Panc1 (cell line): Measurements from ENCODE around the gene NANOS2. TPM values are rescaled to one million over a fixed set of nuclear protein-coding genes. Genes with fewer than 3 reads are reported as not detected.

Experiments used
- ATAC-seq: fragments of 200-7000 bp; cut with Tn5 transposase; 2 replicates; pipeline ENCODE4 v1.9.1; 2020; ENCODE audit warnings: mild to moderate bottlenecking, moderate library complexity
- BruUV-seq: library from RNA; stranded (reverse); fragments of 400-500 nt; replicated peaks from 2 replicates; lab custom pipeline; 2021; lab: Mats Ljungman, UMichigan
- CTCF ChIA-PET: fragments of 300-600 bp; sonication (Branson Sonifier 250); formaldehyde crosslinking; loops from one replicate; lab custom pipeline; 2022; ENCODE audit warnings: antibody characterized with exemption; lab: Charles Lee
- POLR2A ChIA-PET: fragments of 300-600 bp; sonication (Branson Sonifier 250); formaldehyde crosslinking; loops from one replicate; lab custom pipeline; 2022; ENCODE audit warnings: antibody characterized with exemption; lab: Charles Lee
- DNase-seq: peaks from one replicate; pipeline ENCODE4 v3.0.0-alpha.2; 2010; ENCODE audit warnings: low read depth, low spot score
- H3K27ac ChIP-seq: 2 replicates; pipeline ENCODE4 v1.5.1; 2011; ENCODE audit warnings: mild to moderate bottlenecking, low read length, inconsistent platforms
- H3K27me3 ChIP-seq: fragments of 200-500 bp; sonication (Bioruptor generic); 2 replicates; pipeline ENCODE4 v1.6.0; 2014; ENCODE audit warnings: low read length, inconsistent platforms; ENCODE audit not compliant: control insufficient read depth, insufficient read depth
- H3K36me3 ChIP-seq: fragments of 200-500 bp; sonication (Bioruptor generic); 2 replicates; pipeline ENCODE4 v1.5.1; 2014; ENCODE audit warnings: inconsistent platforms, mild to moderate bottlenecking, low read length, moderate library complexity; ENCODE audit not compliant: control insufficient read depth, insufficient read depth
- H3K4me1 ChIP-seq: 2 replicates; pipeline ENCODE4 v1.5.1; 2011; ENCODE audit warnings: inconsistent platforms, mild to moderate bottlenecking, low read length, moderate library complexity; ENCODE audit not compliant: control insufficient read depth, insufficient read depth
- H3K4me3 ChIP-seq, 2 experiments: 2 replicates each; pipeline ENCODE4 v1.5.1; 2011 to 2012; ENCODE audit warnings: low read depth in 2 of 2, low read length in 2 of 2, mild to moderate bottlenecking in 2 of 2, inconsistent platforms in 1 of 2, moderate library complexity in 1 of 2
- H3K9me3 ChIP-seq: fragments of 200-500 bp; sonication (Bioruptor generic); 2 replicates; pipeline ENCODE4 v1.5.1; 2014; ENCODE audit warnings: low read depth, mild to moderate bottlenecking, inconsistent platforms, low read length, moderate library complexity; ENCODE audit not compliant: control insufficient read depth, insufficient read depth
- CTCF ChIP-seq: fragments of 450-650 bp; IDR thresholded peaks from 2 replicates; pipeline ENCODE4 v1.5.1; 2017; ENCODE audit warnings: mild to moderate bottlenecking
- POLR2AphosphoS5 ChIP-seq: IDR thresholded peaks from 2 replicates; pipeline ENCODE4 v1.6.1; 2012; ENCODE audit warnings: mild to moderate bottlenecking, low read depth, low read length, moderate library complexity
- REST ChIP-seq, 2 experiments: IDR thresholded peaks; 2 replicates each; pipeline ENCODE4 v1.6.1; 2011 to 2012; ENCODE audit warnings: low read depth in 2 of 2, control low read depth in 1 of 2, low read length in 1 of 2, mild to moderate bottlenecking in 1 of 2, moderate library complexity in 1 of 2; ENCODE audit not compliant: insufficient read depth in 1 of 2
- SIN3A ChIP-seq: IDR thresholded peaks from 2 replicates; pipeline ENCODE4 v1.6.1; 2012; ENCODE audit warnings: low read depth, mild to moderate bottlenecking, low read length, moderate library complexity, borderline replicate concordance; ENCODE audit not compliant: insufficient read depth
- TCF7L2 ChIP-seq: IDR thresholded peaks from 2 replicates; pipeline ENCODE4 v1.6.1; 2011; ENCODE audit warnings: mild to moderate bottlenecking, low read depth, low read length, inconsistent platforms
- in situ Hi-C: cut with HindIII; loops from 2 replicates; pipeline ENCODE4 v1.10.0; 2016; ENCODE audit warnings: low sequenced_read_pairs, low pct_unique_long_range_greater_than_20kb
- intact Hi-C: fragments of 100-400 bp; cut with micrococcal nuclease; formaldehyde crosslinking; loops from one replicate; pipeline ENCODE4 v1.10.0; 2022; ENCODE audit not compliant: unreplicated experiment
- total RNA-seq: library from RNA; stranded (reverse); gene quantifications from one replicate; pipeline ENCODE4 v1.2.1, GENCODE V29; 2021; ENCODE audit not compliant: unreplicated experiment

The NANOS2 gene
- total RNA-seq, 1 experiment from 2014 or later: not detected

GRCh38 chr19:45881082-45881908, 33.3 kb downstream of the NANOS2 start:
- ATAC-seq (no peak), DNase-seq (no peak)
- Histone ChIP-seq H3K36me3 (no peaks in the 10 kb centered on the region), H3K27ac (no peak overlapping the region), H3K4me3 (no peak overlapping the region), H3K4me1 (peaks cover 4% of the 10 kb centered on the region), H3K9me3 (no peaks in the 10 kb centered on the region), H3K27me3 (no peaks in the 10 kb centered on the region)
- intact Hi-C loops (no loop called here), in situ Hi-C loops (no loop called here)
- POLR2A ChIA-PET: interaction anchor here (0.6 kb wide), 1 partner anchor 392 kb away, joined by 4 read pairs; no protein-coding TSS in a partner anchor
- no peak for TF ChIP-seq REST (IDR thresholded peaks at IDR 0.05; ENCODE audit: insufficient read depth in 1 of 2, low read depth in 2 of 2, low read length in 1 of 2)
- no peak for TF ChIP-seq TCF7L2
- TF ChIP-seq SIN3A: no peak
- TF ChIP-seq POLR2AphosphoS5: no peak
- no peak for TF ChIP-seq CTCF
- CTCF ChIA-PET: no interaction called here
- BruUV-seq: no TSS peak

- no TSS peak for BruUV-seq
- Histone ChIP-seq H3K4me1 (peaks cover 4% of the 10 kb centered on the region), H3K4me3 (no peak overlapping the region), H3K27me3 (no peaks in the 10 kb centered on the region), H3K27ac (no peak overlapping the region), H3K9me3 (no peaks in the 10 kb centered on the region), H3K36me3 (no peaks in the 10 kb centered on the region)
- CTCF ChIA-PET: no interaction called here
- no peak for ATAC-seq
- POLR2A ChIA-PET: no interaction called here
- no peak for DNase-seq
- in situ Hi-C loops (no loop called here), intact Hi-C loops (no loop called here)
- no peak for TF ChIP-seq REST (IDR thresholded peaks at IDR 0.05; ENCODE audit: insufficient read depth in 1 of 2, low read depth in 2 of 2, low read length in 1 of 2)
- TF ChIP-seq SIN3A: no peak
- no peak for TF ChIP-seq TCF7L2
- TF ChIP-seq POLR2AphosphoS5: no peak
Measured at GRCh38 chr19:45879971-45880370, 34.6 kb downstream of the NANOS2 start.
